Effector memory CD4-positive, alpha-beta T cell (primary cell): ENCODE measurements around the gene TAF11L2.
"Not testable (repeated sequence)": the region's sequence is repeated elsewhere in the genome, so short reads cannot be mapped to it uniquely, and the experiment has no call there.

ENCODE experiments used
- DNase-seq, 3 donors: peaks; one replicate each; pipeline ENCODE4 v3.0.0-alpha.2; 2020
- H3K27ac ChIP-seq: 2 replicates; pipeline ENCODE4 v1.7.0; 2013; ENCODE audit warnings: mild to moderate bottlenecking, low read length, moderate library complexity; ENCODE audit not compliant: insufficient read depth, poor library complexity, severe bottlenecking
- H3K27me3 ChIP-seq: replicated peaks from 2 replicates; pipeline ENCODE4 v1.7.0; 2013; ENCODE audit warnings: mild to moderate bottlenecking, low read length; ENCODE audit not compliant: insufficient read depth, control insufficient read depth, poor library complexity, severe bottlenecking
- H3K36me3 ChIP-seq: 2 replicates; pipeline ENCODE4 v1.7.0; 2013; ENCODE audit warnings: mild to moderate bottlenecking, low read length, moderate library complexity; ENCODE audit not compliant: control insufficient read depth, insufficient read depth
- H3K4me1 ChIP-seq: 2 replicates; pipeline ENCODE4 v1.7.0; 2013; ENCODE audit warnings: low read length, mild to moderate bottlenecking; ENCODE audit not compliant: control insufficient read depth, insufficient read depth, poor library complexity, severe bottlenecking
- H3K4me3 ChIP-seq: 2 replicates; pipeline ENCODE4 v1.7.0; 2013; ENCODE audit warnings: low read length, low read depth, mild to moderate bottlenecking; ENCODE audit not compliant: insufficient read depth, poor library complexity, severe bottlenecking
- H3K9me3 ChIP-seq: 2 replicates; pipeline ENCODE4 v1.7.0; 2013; ENCODE audit warnings: mild to moderate bottlenecking, low read length, moderate library complexity; ENCODE audit not compliant: control insufficient read depth
- total RNA-seq, 3 donors: gene quantifications; one replicate each; lab custom pipeline; 2026; lab: John Stamatoyannopoulos, UW

The TAF11L2 gene
- total RNA-seq: 0 reads per million in 3 donors

GRCh38 chr5:17497931-17498330 is at the start of gene TAF11L2:
Gene TAF11L2 (plus strand): TSS chr5:17498231.
- not testable (repeated sequence) for H3K4me1 ChIP-seq, H3K36me3 ChIP-seq, H3K27ac ChIP-seq, H3K4me3 ChIP-seq, DNase-seq, H3K9me3 ChIP-seq, H3K27me3 ChIP-seq

- Histone ChIP-seq H3K4me3 (no peak overlapping the region), H3K27ac (no peak overlapping the region), H3K9me3 (no peaks in the 10 kb centered on the region), H3K36me3 (no peaks in the 10 kb centered on the region), H3K4me1 (no peaks in the 10 kb centered on the region), H3K27me3 (no peaks in the 10 kb centered on the region)
- DNase-seq: no peak
These were observed 49.2 kb upstream of the TAF11L2 start for GRCh38 chr5:17448877-17449276.

GRCh38 chr5:17452936-17453335 is 45.1 kb upstream of the TAF11L2 start:
- no peak overlapping the region for H3K4me3 ChIP-seq
- DNase-seq: no peak

GRCh38 chr5:17455942-17456341 is 42.1 kb upstream of the TAF11L2 start:
- no peak overlapping the region for H3K4me3 ChIP-seq
- no peak overlapping the region for H3K27ac ChIP-seq
- no peaks in the 10 kb centered on the region for H3K36me3 ChIP-seq
- DNase-seq: no peak
- no peaks in the 10 kb centered on the region for H3K27me3 ChIP-seq
- H3K9me3 ChIP-seq: no peaks in the 10 kb centered on the region
- H3K4me1 ChIP-seq: no peaks in the 10 kb centered on the region

More at GRCh38 chr5:17452936-17453335, 45.1 kb upstream of the TAF11L2 start:
- H3K9me3 ChIP-seq: no peaks in the 10 kb centered on the region
- H3K36me3 ChIP-seq: no peaks in the 10 kb centered on the region
- H3K27me3 ChIP-seq: no peaks in the 10 kb centered on the region
- no peaks in the 10 kb centered on the region for H3K4me1 ChIP-seq
- no peak overlapping the region for H3K27ac ChIP-seq

- Histone ChIP-seq H3K27ac (no peak overlapping the region), H3K36me3 (no peaks in the 10 kb centered on the region), H3K4me3 (no peak overlapping the region), H3K27me3 (no peaks in the 10 kb centered on the region), H3K9me3 (no peaks in the 10 kb centered on the region), H3K4me1 (no peaks in the 10 kb centered on the region)
- no peak for DNase-seq
These were observed 36.2 kb upstream of the TAF11L2 start for GRCh38 chr5:17461793-17462192.

- H3K27me3 ChIP-seq: no peaks in the 10 kb centered on the region
- no peaks in the 10 kb centered on the region for H3K4me1 ChIP-seq
- no peak for DNase-seq
- no peaks in the 10 kb centered on the region for H3K36me3 ChIP-seq
- H3K4me3 ChIP-seq: no peak overlapping the region
- H3K9me3 ChIP-seq: no peaks in the 10 kb centered on the region
- no peak overlapping the region for H3K27ac ChIP-seq
These were observed 34.4 kb upstream of the TAF11L2 start for GRCh38 chr5:17463653-17464052.

- Histone ChIP-seq H3K4me3 (no peak overlapping the region), H3K9me3 (no peaks in the 10 kb centered on the region), H3K4me1 (no peaks in the 10 kb centered on the region), H3K36me3 (no peaks in the 10 kb centered on the region), H3K27me3 (no peaks in the 10 kb centered on the region), H3K27ac (no peak overlapping the region)
- no peak for DNase-seq
These were observed 28.0 kb upstream of the TAF11L2 start for GRCh38 chr5:17470064-17470463.

- H3K4me3 ChIP-seq, H3K27ac ChIP-seq, DNase-seq, H3K27me3 ChIP-seq, H3K9me3 ChIP-seq, H3K4me1 ChIP-seq, H3K36me3 ChIP-seq: not testable (repeated sequence)
These were observed 23.0 kb upstream of the TAF11L2 start for GRCh38 chr5:17475064-17475463.

- DNase-seq: no peak
- Histone ChIP-seq H3K27ac (no peak overlapping the region), H3K4me1 (no peaks in the 10 kb centered on the region), H3K27me3 (no peaks in the 10 kb centered on the region), H3K9me3 (no peaks in the 10 kb centered on the region), H3K36me3 (no peaks in the 10 kb centered on the region), H3K4me3 (no peak overlapping the region)
These were observed 21.0 kb upstream of the TAF11L2 start for GRCh38 chr5:17477043-17477442.

GRCh38 chr5:17477573-17478265 is 20.3 kb upstream of the TAF11L2 start:
- Histone ChIP-seq H3K4me3 (no peak overlapping the region), H3K27ac (no peak overlapping the region), H3K36me3 (no peaks in the 10 kb centered on the region), H3K4me1 (no peaks in the 10 kb centered on the region), H3K27me3 (no peaks in the 10 kb centered on the region), H3K9me3 (no peaks in the 10 kb centered on the region)
- no peak for DNase-seq
